WI38 (cell line): ENCODE results near the gene MFNG.

ENCODE experiments used
- H3K4me3 ChIP-seq: 2 replicates; pipeline ENCODE4 v1.5.1; 2011; ENCODE audit warnings: low read depth, mild to moderate bottlenecking, control low read depth, low read length
- CTCF ChIP-seq: IDR thresholded peaks from 2 replicates; pipeline ENCODE4 v1.5.1; 2012; ENCODE audit warnings: low read depth, mild to moderate bottlenecking, control low read depth, low read length

Gene MFNG

GRCh38 chr22:37425369-37425768 is 60.8 kb downstream of the MFNG start:
- H3K4me3 ChIP-seq = no peak overlapping the region
- TF ChIP-seq CTCF = no peak

- TF ChIP-seq CTCF = no peak
- H3K4me3 ChIP-seq = no peak overlapping the region
Observed at GRCh38 chr22:37423283-37423682, 62.9 kb downstream of the MFNG start.

- TF ChIP-seq CTCF = no peak
- H3K4me3 ChIP-seq = no peak overlapping the region
Observed at GRCh38 chr22:37421468-37421877, 64.7 kb downstream of the MFNG start.

GRCh38 chr22:37420686-37421467 is 65.3 kb downstream of the MFNG start:
- H3K4me3 ChIP-seq = peak overlapping the region; percentile 50
- TF ChIP-seq CTCF = no peak

- no peak for TF ChIP-seq CTCF
- peak overlapping the region; percentile 50 for H3K4me3 ChIP-seq
Observed at GRCh38 chr22:37419969-37420685, 66.1 kb downstream of the MFNG start.

GRCh38 chr22:37419370-37419968 is 66.7 kb downstream of the MFNG start:
- peak overlapping the region; percentile 50; the same call in 1 of the 2 replicates for H3K4me3 ChIP-seq
- no peak for TF ChIP-seq CTCF
